ENCODE measurements around the gene GATB. TPM values are rescaled to one million over a fixed set of nuclear protein-coding genes. Genes with fewer than 3 reads are reported as not detected.

GATB gene
- total and polyA plus RNA-seq, 2 donors (not counting 1 experiment from before 2014, with no cell fraction given), result 11.6 to 19.2 TPM

- 84% methylated on average over 3 of the region's 4 CpGs for WGBS (ENCODE audit: insufficient coverage)
Measured at GRCh38 chr4:151803246-151803645, 42.4 kb upstream of the GATB start.

More at GRCh38 chr4:151803246-151803645, 42.4 kb upstream of the GATB start:
- no peaks in the 10 kb centered on the region for H3K4me1 Mint-ChIP-seq
- Histone ChIP-seq H2AFZ (ENCODE audit: insufficient read depth, low read depth, low read length, poor library complexity, severe bottlenecking) (no peak overlapping the region), H3K36me3 (replicated peaks in 1 of 2; ENCODE audit: control extremely low read depth in 1 of 2, control insufficient read depth in 1 of 2, extremely low read depth in 1 of 2, insufficient read depth in 2 of 2, low read length in 1 of 2) (no peaks in the 10 kb centered on the region), H3K27ac (ENCODE audit: low read length in 2 of 2) (no peak overlapping the region), H3K9me3 (ENCODE audit: control extremely low read depth in 1 of 3, control insufficient read depth in 2 of 3, insufficient read depth in 1 of 3, low read length in 2 of 3) (no peaks in the 10 kb centered on the region), H4K20me1 (ENCODE audit: control insufficient read depth, insufficient read depth, low read length, poor library complexity, severe bottlenecking) (no peaks in the 10 kb centered on the region), H3K4me2 (replicated peaks; ENCODE audit: low read depth, low read length, poor library complexity, severe bottlenecking) (no peak overlapping the region), H3K9ac (ENCODE audit: low read length) (no peak overlapping the region), H3K4me3 (ENCODE audit: control extremely low read depth in 1 of 5, extremely low read depth in 1 of 5, insufficient read depth in 1 of 5, low read depth in 2 of 5, low read length in 4 of 5) (no peak overlapping the region), H3K27me3 (replicated peaks in 1 of 4; ENCODE audit: control extremely low read depth in 1 of 4, control insufficient read depth in 3 of 4, insufficient read depth in 4 of 4, low read length in 3 of 4) (peaks cover 0 to 4% (median 0%) of the 10 kb centered on the region in 4 experiments), H3K4me1 (ENCODE audit: control insufficient read depth in 2 of 2, insufficient read depth in 2 of 2, low read length in 2 of 2) (no peaks in the 10 kb centered on the region), H3K79me2 (ENCODE audit: control insufficient read depth, insufficient read depth, low read length) (no peaks in the 10 kb centered on the region)
- H3K9me3 Mint-ChIP-seq (ENCODE audit: insufficient read depth), result no peaks in the 10 kb centered on the region
- DNase-seq (no peak), ATAC-seq (ENCODE audit: low read depth) (no peak)
- ChIA-PET CTCF (interaction anchor here (2.2 to 2.5 kb wide), 2 partner anchors 8 to 25 kb away, joined by 9 to 14 read pairs; no protein-coding TSS in a partner anchor), POLR2A (no interaction called here)
- intact Hi-C loops (cut with micrococcal nuclease), result no loop called here
- no peak overlapping the region for H3K4me3 Mint-ChIP-seq
- H3K27ac Mint-ChIP-seq, result no peak overlapping the region
- TF ChIP-seq EZH2 (IDR thresholded peaks at IDR 0.05; ENCODE audit: borderline replicate concordance, insufficient read depth, low read depth, low read length, poor library complexity, severe bottlenecking) (no peak), CTCF (IDR thresholded peaks at IDR 0.05) (no peak)
- H3K27me3 Mint-ChIP-seq, result no peaks in the 10 kb centered on the region
